CD4-positive, CD25-positive, alpha-beta regulatory T cell (primary cell): ENCODE results near the gene SEPTIN12. TPM values are rescaled to one million over a fixed set of nuclear protein-coding genes. Genes with fewer than 3 reads are reported as not detected.

Source experiments
- ATAC-seq, 2 donors: fragments of 150-1000 bp; cut with Tn5 transposase; one replicate each; pipeline ENCODE4 v1.10.0; 2021; ENCODE audit warnings: low read depth in 2 of 2, moderate number of reproducible peaks in 2 of 2, moderate library complexity in 1 of 2
- DNase-seq, 3 donors: peaks; one replicate each; pipeline versions ENCODE4 v3.0.0 to v3.0.0-alpha.2; 2012 to 2022; ENCODE audit warnings: mixed read lengths in 1 of 3
- H3K27ac ChIP-seq: one replicate; pipeline ENCODE4 v1.7.0; 2013; ENCODE audit warnings: mild to moderate bottlenecking, low read length; ENCODE audit not compliant: insufficient read depth, poor library complexity, severe bottlenecking
- H3K27me3 ChIP-seq: one replicate; pipeline ENCODE4 v1.7.0; 2013; ENCODE audit warnings: low read length; ENCODE audit not compliant: control insufficient read depth, insufficient read depth
- H3K36me3 ChIP-seq: one replicate; pipeline ENCODE4 v1.7.0; 2013; ENCODE audit warnings: mild to moderate bottlenecking, low read length, moderate library complexity; ENCODE audit not compliant: control insufficient read depth, insufficient read depth
- H3K4me1 ChIP-seq: 2 replicates; pipeline ENCODE4 v1.7.0; 2013; ENCODE audit warnings: mild to moderate bottlenecking, low read length; ENCODE audit not compliant: insufficient read depth, control insufficient read depth, poor library complexity, severe bottlenecking
- H3K4me3 ChIP-seq: one replicate; pipeline ENCODE4 v1.7.0; 2013; ENCODE audit warnings: low read depth, mild to moderate bottlenecking, low read length, moderate library complexity
- H3K9me3 ChIP-seq, 2 experiments: 1 replicate in 1 of 2; 2 replicates in 1 of 2; pipeline ENCODE4 v1.7.0; 2013; ENCODE audit warnings: low read length in 2 of 2, mild to moderate bottlenecking in 1 of 2, moderate library complexity in 1 of 2; ENCODE audit not compliant: control insufficient read depth in 2 of 2
- H3K27ac Mint-ChIP-seq, 3 donors: one replicate each; pipeline ENCODE4 v1.8.0; 2020 to 2022; ENCODE audit warnings: mild to moderate bottlenecking in 3 of 3, mixed read lengths in 3 of 3, moderate library complexity in 2 of 3
- H3K27me3 Mint-ChIP-seq: one replicate; pipeline ENCODE4 v1.8.0; 2022; ENCODE audit warnings: mild to moderate bottlenecking, mixed read lengths
- H3K36me3 Mint-ChIP-seq: one replicate; pipeline ENCODE4 v1.8.0; 2020; ENCODE audit warnings: mixed read lengths
- H3K4me1 Mint-ChIP-seq, 4 donors: one replicate each; pipeline ENCODE4 v1.8.0; 2020 to 2022; ENCODE audit warnings: mixed read lengths in 4 of 4, mild to moderate bottlenecking in 1 of 4
- H3K4me3 Mint-ChIP-seq, 4 donors: one replicate each; pipeline ENCODE4 v1.8.0; 2020 to 2022; ENCODE audit warnings: mild to moderate bottlenecking in 4 of 4, mixed read lengths in 4 of 4, moderate library complexity in 3 of 4
- H3K9me3 Mint-ChIP-seq, 7 donors: one replicate each; pipeline ENCODE4 v1.8.0; 2020 to 2022; ENCODE audit warnings: mixed read lengths in 7 of 7, mild to moderate bottlenecking in 3 of 7, moderate library complexity in 2 of 7
- polyA plus RNA-seq, 4 donors: library from polyadenylated mRNA; unstranded; fragments of 300-500 nt; fragmentation: Illumina TruSeq; gene quantifications; one replicate each; pipeline ENCODE4 v1.2.3, GENCODE V29; 2021
- total RNA-seq: library from RNA; stranded (reverse); gene quantifications from one replicate; pipeline ENCODE4 v1.2.3, GENCODE V29; 2022

The SEPTIN12 gene
- total and polyA plus RNA-seq, 5 donors from 2014 or later, result 0.27 TPM; not detected in 4

GRCh38 chr16:4777339-4778049, 10.7 kb downstream of the SEPTIN12 start:
- Mint-ChIP-seq H3K4me1 (peaks cover 0 to 3% (median 1%) of the 10 kb centered on the region in 4 donors), H3K9me3 (no peaks in the 10 kb centered on the region), H3K27ac (no peak overlapping the region), H3K4me3 (peak overlapping the region in 1 of 4 donors; percentile 12), H3K36me3 (no peaks in the 10 kb centered on the region), H3K27me3 (peaks cover 5% of the 10 kb centered on the region)
- Histone ChIP-seq H3K27me3 (no peaks in the 10 kb centered on the region), H3K4me3 (no peak overlapping the region), H3K27ac (no peak overlapping the region), H3K9me3 (no peaks in the 10 kb centered on the region), H3K36me3 (no peaks in the 10 kb centered on the region), H3K4me1 (no peaks in the 10 kb centered on the region)
- DNase-seq, result no peak
- no peak for ATAC-seq

GRCh38 chr16:4776141-4776705, 11.9 kb downstream of the SEPTIN12 start:
- Histone ChIP-seq H3K9me3 (no peaks in the 10 kb centered on the region), H3K36me3 (no peaks in the 10 kb centered on the region), H3K27ac (no peak overlapping the region), H3K4me3 (no peak overlapping the region), H3K4me1 (no peaks in the 10 kb centered on the region), H3K27me3 (no peaks in the 10 kb centered on the region)
- H3K27me3 Mint-ChIP-seq, result peaks cover 5% of the 10 kb centered on the region
- no peaks in the 10 kb centered on the region for H3K36me3 Mint-ChIP-seq
- no peaks in the 10 kb centered on the region for H3K9me3 Mint-ChIP-seq
- ATAC-seq (no peak), DNase-seq (no peak)
- no peak overlapping the region for H3K27ac Mint-ChIP-seq
- peaks cover 0 to 3% (median 1%) of the 10 kb centered on the region in 4 donors for H3K4me1 Mint-ChIP-seq
- H3K4me3 Mint-ChIP-seq, result no peak overlapping the region

GRCh38 chr16:4775005-4775404, 13.1 kb downstream of the SEPTIN12 start:
- no peak for ATAC-seq
- H3K4me1 Mint-ChIP-seq, result peaks cover 0 to 3% (median 1%) of the 10 kb centered on the region in 4 donors
- H3K27me3 Mint-ChIP-seq, result peaks cover under 1% of the 10 kb centered on the region
- Histone ChIP-seq H3K4me1 (no peaks in the 10 kb centered on the region), H3K4me3 (no peak overlapping the region), H3K27ac (no peak overlapping the region), H3K9me3 (no peaks in the 10 kb centered on the region), H3K36me3 (no peaks in the 10 kb centered on the region), H3K27me3 (no peaks in the 10 kb centered on the region)
- H3K36me3 Mint-ChIP-seq, result no peaks in the 10 kb centered on the region
- no peaks in the 10 kb centered on the region for H3K9me3 Mint-ChIP-seq
- H3K27ac Mint-ChIP-seq, result no peak overlapping the region
- DNase-seq, result no peak
- no peak overlapping the region for H3K4me3 Mint-ChIP-seq

- Mint-ChIP-seq H3K9me3 (no peaks in the 10 kb centered on the region), H3K27ac (no peak overlapping the region), H3K4me3 (no peak overlapping the region), H3K4me1 (peaks cover 10 to 24% (median 14%) of the 10 kb centered on the region in 4 donors), H3K36me3 (no peaks in the 10 kb centered on the region), H3K27me3 (no peaks in the 10 kb centered on the region)
- no peak for DNase-seq
- Histone ChIP-seq H3K27ac (no peak overlapping the region), H3K27me3 (no peaks in the 10 kb centered on the region), H3K36me3 (no peaks in the 10 kb centered on the region), H3K9me3 (no peaks in the 10 kb centered on the region), H3K4me3 (no peak overlapping the region), H3K4me1 (peaks cover 14% of the 10 kb centered on the region)
- ATAC-seq, result no peak
Observed at GRCh38 chr16:4772351-4772750, 15.8 kb downstream of the SEPTIN12 start.

- Histone ChIP-seq H3K36me3 (no peaks in the 10 kb centered on the region), H3K27ac (no peak overlapping the region), H3K27me3 (no peaks in the 10 kb centered on the region), H3K9me3 (no peaks in the 10 kb centered on the region), H3K4me1 (peaks cover 19% of the 10 kb centered on the region), H3K4me3 (no peak overlapping the region)
- peak overlapping the region in 1 of 4 donors; percentile 54 for H3K4me3 Mint-ChIP-seq
- H3K27me3 Mint-ChIP-seq, result no peaks in the 10 kb centered on the region
- H3K27ac Mint-ChIP-seq, result no peak overlapping the region
- DNase-seq (no peak), ATAC-seq (no peak)
- no peaks in the 10 kb centered on the region for H3K36me3 Mint-ChIP-seq
- H3K4me1 Mint-ChIP-seq, result peaks cover 10 to 27% (median 16%) of the 10 kb centered on the region in 4 donors
- no peaks in the 10 kb centered on the region for H3K9me3 Mint-ChIP-seq
Observed at GRCh38 chr16:4771646-4772045, 16.5 kb downstream of the SEPTIN12 start.

- H3K4me1 Mint-ChIP-seq, result peaks cover 11 to 42% (median 27%) of the 10 kb centered on the region in 4 donors
Observed at GRCh38 chr16:4769306-4769638, 18.9 kb downstream of the SEPTIN12 start.

GRCh38 chr16:4768549-4769305, 19.4 kb downstream of the SEPTIN12 start:
- no peaks in the 10 kb centered on the region for H3K9me3 Mint-ChIP-seq
- no peaks in the 10 kb centered on the region for H3K9me3 ChIP-seq
- no peaks in the 10 kb centered on the region for H3K27me3 ChIP-seq
- ATAC-seq (peak; percentile 37 to 51), DNase-seq (peak; percentile 71 to 95 (median 80))
- peaks cover 28% of the 10 kb centered on the region for H3K4me1 ChIP-seq
- peaks cover 4% of the 10 kb centered on the region for H3K36me3 Mint-ChIP-seq
- H3K27ac Mint-ChIP-seq, result peak overlapping the region; percentile 46 to 95 (median 91)
- H3K36me3 ChIP-seq, result peaks cover 3% of the 10 kb centered on the region
- peak overlapping the region; percentile 93 to 98 (median 96) for H3K4me3 Mint-ChIP-seq
- peaks cover 11 to 44% (median 25%) of the 10 kb centered on the region in 4 donors for H3K4me1 Mint-ChIP-seq
- H3K4me3 ChIP-seq, result peak overlapping the region; percentile 96
- H3K27ac ChIP-seq, result peak overlapping the region; percentile 74
- no peaks in the 10 kb centered on the region for H3K27me3 Mint-ChIP-seq

More at GRCh38 chr16:4769306-4769638, 18.9 kb downstream of the SEPTIN12 start:
- no peaks in the 10 kb centered on the region for H3K9me3 Mint-ChIP-seq
- Histone ChIP-seq H3K27me3 (no peaks in the 10 kb centered on the region), H3K9me3 (no peaks in the 10 kb centered on the region), H3K27ac (peak overlapping the region; percentile 5), H3K4me1 (peaks cover 28% of the 10 kb centered on the region), H3K36me3 (no peaks in the 10 kb centered on the region), H3K4me3 (peak overlapping the region; percentile 19)
- H3K4me3 Mint-ChIP-seq, result peak overlapping the region; percentile 93 to 98 (median 96)
- no peaks in the 10 kb centered on the region for H3K36me3 Mint-ChIP-seq
- peak overlapping the region; percentile 46 to 95 (median 91) for H3K27ac Mint-ChIP-seq
- DNase-seq (no peak), ATAC-seq (no peak)
- no peaks in the 10 kb centered on the region for H3K27me3 Mint-ChIP-seq
